HepG2 (cell line): Measurements from ENCODE around the gene GOLT1A. TPM values are rescaled to one million over a fixed set of nuclear protein-coding genes. Genes with fewer than 3 reads are reported as not detected.

Experiments
- ATAC-seq: fragments of 200-7000 bp; cut with Tn5 transposase; 3 replicates; pipeline ENCODE4 v1.9.1; 2020; ENCODE audit warnings: mild to moderate bottlenecking, moderate library complexity
- BruUV-seq: library from RNA; stranded (reverse); fragments of 400-500 nt; replicated peaks from 2 replicates; lab custom pipeline; 2021; lab: Mats Ljungman, UMichigan
- CTCF ChIA-PET: fragments of 300-600 bp; formaldehyde crosslinking; extraction: SDS; loops from one replicate; lab custom pipeline; 2021; ENCODE audit warnings: low total read pairs, inconsistent platforms, low intra/inter-chr PET ratio; lab: Yijun Ruan, JAX
- POLR2A ChIA-PET: fragments of 350-600 bp; sonication (Branson Sonifier 250); formaldehyde crosslinking; loops from one replicate; lab custom pipeline; 2020; ENCODE audit warnings: antibody characterized with exemption, inconsistent platforms; lab: Yijun Ruan, JAX
- DNase-seq: peaks from one replicate; pipeline ENCODE4 v3.0.0-alpha.2; 2015; ENCODE audit warnings: low spot score
- FAIRE-seq: peaks from 3 replicates; lab custom pipeline; 2011; peaks lifted over from hg19 to GRCh38; lab: Jason Lieb, UNC
- H2AFZ ChIP-seq: one replicate; pipeline ENCODE4 v1.6.1; 2011; ENCODE audit warnings: low read length, inconsistent platforms
- H3K27ac ChIP-seq: fragments of 300-600 bp; 3 replicates; pipeline ENCODE4 v1.8.0; 2011; ENCODE audit warnings: mixed run types, mild to moderate bottlenecking, mixed read lengths, low read length, inconsistent platforms; ENCODE audit not compliant: insufficient read depth; ENCODE audit errors: extremely low read length
- H3K27me3 ChIP-seq, 2 experiments: fragments of 200-600 bp in 1 of 2; 2 replicates in 1 of 2; 3 replicates in 1 of 2; pipeline versions ENCODE4 v1.6.0 to v1.8.0; 2011; ENCODE audit warnings: low read length in 2 of 2, mild to moderate bottlenecking in 2 of 2, moderate library complexity in 2 of 2, inconsistent platforms in 1 of 2; ENCODE audit not compliant: insufficient read depth in 2 of 2, control insufficient read depth in 1 of 2
- H3K36me3 ChIP-seq, 2 experiments: fragments of 200-600 bp in 1 of 2; replicated peaks in 1 of 2; 2 replicates in 1 of 2; 3 replicates in 1 of 2; pipeline versions ENCODE4 v1.5.1 to v1.8.0; 2011; ENCODE audit warnings: low read length in 2 of 2, inconsistent platforms in 1 of 2; ENCODE audit not compliant: insufficient read depth in 2 of 2, control insufficient read depth in 1 of 2
- H3K4me1 ChIP-seq: 2 replicates; pipeline ENCODE4 v1.5.1; 2012; ENCODE audit warnings: low read length, inconsistent platforms; ENCODE audit not compliant: insufficient read depth
- H3K4me2 ChIP-seq: 2 replicates; pipeline ENCODE4 v1.6.0; 2011; ENCODE audit warnings: low read depth, low read length, inconsistent platforms
- H3K4me3 ChIP-seq, 3 experiments: fragments of 200-600 bp in 1 of 3; sonication (generic), shearing (Covaris generic) in 1 of 3; replicated peaks in 1 of 3; 2 replicates each; pipeline ENCODE4 v1.5.1; 2011 to 2016; ENCODE audit warnings: low read length in 3 of 3, inconsistent platforms in 2 of 3, low read depth in 2 of 3, mild to moderate bottlenecking in 2 of 3, control low read depth in 1 of 3, mixed read lengths in 1 of 3; ENCODE audit not compliant: insufficient read depth in 1 of 3
- H3K79me2 ChIP-seq: one replicate; pipeline ENCODE4 v1.6.1; 2011; ENCODE audit warnings: low read length, inconsistent platforms; ENCODE audit not compliant: insufficient read depth
- H3K9ac ChIP-seq: 2 replicates; pipeline ENCODE4 v1.6.0; 2011; ENCODE audit warnings: mild to moderate bottlenecking, low read depth, low read length, inconsistent platforms; ENCODE audit not compliant: insufficient read depth
- H3K9me3 ChIP-seq: 2 replicates; pipeline ENCODE4 v1.5.1; 2012; ENCODE audit warnings: mild to moderate bottlenecking, low read length
- H4K20me1 ChIP-seq: 2 replicates; pipeline ENCODE4 v1.6.0; 2011; ENCODE audit warnings: inconsistent platforms, mild to moderate bottlenecking, low read length, moderate library complexity; ENCODE audit not compliant: insufficient read depth
- FIP1L1 ChIP-seq: fragments of 200-400 bp; formaldehyde crosslinking; IDR thresholded peaks from 2 replicates; pipeline ENCODE4 v1.6.1; 2018; ENCODE audit warnings: low read depth, mild to moderate bottlenecking, low read length, moderate library complexity, borderline replicate concordance; ENCODE audit not compliant: insufficient read depth
- HIVEP1 ChIP-seq: sonication (generic); formaldehyde crosslinking; IDR thresholded peaks from 2 replicates; pipeline ENCODE4 v1.4.0; 2020; ENCODE audit warnings: mild to moderate bottlenecking, missing genetic modification reagents
- PAWR ChIP-seq: sonication (generic); formaldehyde crosslinking; IDR thresholded peaks from 2 replicates; pipeline ENCODE4 v1.4.0; 2020; ENCODE audit warnings: missing genetic modification reagents, mild to moderate bottlenecking, borderline replicate concordance
- TFE3 ChIP-seq: IDR thresholded peaks from 2 replicates; pipeline ENCODE4 v1.6.1; 2016
- ZFP36 ChIP-seq: fragments of 150-350 bp; IDR thresholded peaks from 2 replicates; pipeline ENCODE4 v1.6.1; 2018; ENCODE audit warnings: borderline replicate concordance, low read length, low read depth; ENCODE audit not compliant: partially characterized antibody
- ZMYM3 ChIP-seq: sonication (generic); formaldehyde crosslinking; IDR thresholded peaks from 2 replicates; pipeline ENCODE4 v1.5.1; 2020; ENCODE audit warnings: mild to moderate bottlenecking, missing genetic modification reagents
- ZNF549 ChIP-seq: sonication (generic); formaldehyde crosslinking; IDR thresholded peaks from 2 replicates; pipeline ENCODE4 v1.5.0; 2020; ENCODE audit warnings: missing genetic modification reagents
- ZNF563 ChIP-seq: sonication (generic); formaldehyde crosslinking; IDR thresholded peaks from 2 replicates; pipeline ENCODE4 v1.8.0; 2022; ENCODE audit warnings: mild to moderate bottlenecking, moderate library complexity, missing genetic modification reagents
- ZNF569 ChIP-seq: sonication (generic); formaldehyde crosslinking; IDR thresholded peaks from 2 replicates; pipeline ENCODE4 v1.5.0; 2020; ENCODE audit warnings: mild to moderate bottlenecking, missing genetic modification reagents, moderate library complexity, borderline replicate concordance
- ZNF574 ChIP-seq: sonication (generic); formaldehyde crosslinking; IDR thresholded peaks from 2 replicates; pipeline ENCODE4 v1.4.0; 2020; ENCODE audit warnings: missing genetic modification reagents
- ZNF747 ChIP-seq: sonication (generic); formaldehyde crosslinking; IDR thresholded peaks from 2 replicates; pipeline ENCODE4 v1.8.1; 2023; ENCODE audit warnings: missing genetic modification reagents, mild to moderate bottlenecking, borderline replicate concordance
- WGBS: methylation state at CpG from one replicate; pipeline ENCODE4 v1.1.6; 2017; ENCODE audit warnings: low lambda C conversion rate; 5-methylcytosine and 5-hydroxymethylcytosine counted together
- in situ Hi-C: cut with HindIII; loops from 2 replicates; pipeline ENCODE4 v1.10.0; 2017; ENCODE audit warnings: low pct_unique_long_range_greater_than_20kb; ENCODE audit not compliant: extremely low pct_ligation_motif_present
- intact Hi-C: fragments of 100-400 bp; cut with micrococcal nuclease; formaldehyde crosslinking; loops from one replicate; pipeline ENCODE4 v1.10.0; 2022; ENCODE audit not compliant: unreplicated experiment
- polyA plus RNA-seq, 8 experiments: library from polyadenylated mRNA; depleted of rRNA in 3 of 8; stranded (reverse) in 7 of 8; unstranded in 1 of 8; fragments of >200 nt; fragmentation: Illumina TruSeq in 4 of 8; extraction: Trizol in 4 of 8; gene quantifications; 2 replicates each; pipeline versions ENCODE4 v1.2.1 to v1.2.3, GENCODE V29; 2011 to 2016; ENCODE audit warnings: low read depth in 4 of 8, missing spikeins in 1 of 8, mixed read lengths in 1 of 8; ENCODE audit not compliant: insufficient read depth in 1 of 8
- total RNA-seq, 5 experiments: library from RNA; depleted of rRNA; stranded (reverse); fragments of >200 nt; fragmentation: Illumina TruSeq; extraction: Trizol; gene quantifications; 2 replicates each; pipeline ENCODE4 v1.2.3, GENCODE V29; 2016; ENCODE audit warnings: low read depth in 1 of 5

GOLT1A gene
- total and polyA plus RNA-seq, 2 of the 13 experiments (the other 11 are each of a cell fraction or from before 2014, with no cell fraction given), result 25.8 to 28.0 TPM

GRCh38 chr1:204192589-204193352, 21.0 kb downstream of the GOLT1A start:
- no peak overlapping the region for H3K27ac ChIP-seq
- no peaks in the 10 kb centered on the region for H3K36me3 ChIP-seq
- no peak overlapping the region for H3K4me2 ChIP-seq
- POLR2A ChIA-PET, result no interaction called here
- no TSS peak for BruUV-seq
- no peak for FAIRE-seq
- 34% methylated on average over 3 of the region's 3 CpGs for WGBS
- CTCF ChIA-PET, result no interaction called here
- no peak for DNase-seq
- TF ChIP-seq ZMYM3 (CRISPR knock-in tag) (peak; percentile 31; the same call in 1 of the 2 replicates), PAWR (CRISPR knock-in tag) (no peak), ZNF747 (CRISPR knock-in tag) (no peak), ZFP36 (peak; percentile 76), HIVEP1 (CRISPR knock-in tag) (no peak)
- TF ChIP-seq, all 625 proteins: peak for 2
- in situ Hi-C loops (no loop called here), intact Hi-C loops (no loop called here)
- no peaks in the 10 kb centered on the region for H3K79me2 ChIP-seq
- H4K20me1 ChIP-seq, result no peaks in the 10 kb centered on the region
- H3K27me3 ChIP-seq, result peaks cover 5 to 39% of the 10 kb centered on the region in 2 experiments; a peak in 4 of 5 replicates
- H3K9me3 ChIP-seq, result no peaks in the 10 kb centered on the region
- no peak overlapping the region for H3K9ac ChIP-seq
- H3K4me1 ChIP-seq, result peaks cover 26% of the 10 kb centered on the region
- no peak for ATAC-seq
- H2AFZ ChIP-seq, result no peak overlapping the region
- no peak overlapping the region for H3K4me3 ChIP-seq

DNA sequence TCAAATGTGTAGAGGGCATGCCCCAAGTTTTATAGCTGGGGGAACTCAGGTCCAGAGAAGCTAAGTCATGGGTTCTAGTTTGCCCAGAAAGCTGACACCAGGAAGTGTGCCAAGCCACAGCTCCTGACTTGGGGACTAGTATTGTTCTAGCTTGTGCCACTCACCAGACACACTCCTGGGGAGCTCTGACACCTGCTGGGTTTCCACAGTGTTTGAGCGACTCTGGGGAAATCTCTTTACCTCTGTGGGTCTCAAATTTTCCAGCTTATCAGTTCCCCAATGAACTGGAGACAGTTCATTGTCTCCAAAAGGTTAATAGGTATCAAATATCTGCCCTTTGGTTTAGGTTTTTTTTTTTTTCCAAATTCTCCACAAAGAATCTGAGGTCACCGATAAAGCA, 21.7 kb downstream of the GOLT1A start:
- ATAC-seq, result no peak
- TF ChIP-seq TFE3 (CRISPR knock-in tag) (no peak), ZNF549 (no peak), ZNF574 (CRISPR knock-in tag) (no peak), ZNF563 (no peak), FIP1L1 (no peak), ZNF569 (CRISPR knock-in tag) (no peak)

More for the DNA sequence above, 21.7 kb downstream of the GOLT1A start:
- no peak for DNase-seq
- ChIA-PET CTCF (no interaction called here), POLR2A (interaction anchor here (0.7 kb wide), 1 partner anchor 38 kb away, joined by 3 read pairs; no protein-coding TSS in a partner anchor)
- peaks cover 26% of the 10 kb centered on the region for H3K4me1 ChIP-seq
- in situ Hi-C loops, result no loop called here
- no peak overlapping the region for H2AFZ ChIP-seq
- no TSS peak for BruUV-seq
- no peak overlapping the region for H3K27ac ChIP-seq
- no peaks in the 10 kb centered on the region for H4K20me1 ChIP-seq
- WGBS, result 90% methylated on average over 2 of the region's 2 CpGs
- H3K9me3 ChIP-seq, result no peaks in the 10 kb centered on the region
- H3K4me3 ChIP-seq, result no peak overlapping the region
- H3K79me2 ChIP-seq, result no peaks in the 10 kb centered on the region
- no peaks in the 10 kb centered on the region for H3K36me3 ChIP-seq
- H3K4me2 ChIP-seq, result no peak overlapping the region
- peaks cover 6 to 39% of the 10 kb centered on the region in 2 experiments; a peak in 4 of 5 replicates for H3K27me3 ChIP-seq
- intact Hi-C loops, result no loop called here
- no peak for FAIRE-seq
- H3K9ac ChIP-seq, result no peak overlapping the region
